A549 treated with dexamethasone at 1 μM for 4 hours (cell line): ENCODE measurements around the gene WDR86. TPM values are rescaled to one million over a fixed set of nuclear protein-coding genes. Genes with fewer than 3 reads are reported as not detected.

ENCODE experiments used
- total RNA-seq: library from RNA; stranded (reverse); fragments of 200-300 nt; extraction: Qiagen RNA extraction; gene quantifications from 5 replicates; pipeline ENCODE4 v1.2.3, GENCODE V29; 2022

Gene WDR86, protein sequence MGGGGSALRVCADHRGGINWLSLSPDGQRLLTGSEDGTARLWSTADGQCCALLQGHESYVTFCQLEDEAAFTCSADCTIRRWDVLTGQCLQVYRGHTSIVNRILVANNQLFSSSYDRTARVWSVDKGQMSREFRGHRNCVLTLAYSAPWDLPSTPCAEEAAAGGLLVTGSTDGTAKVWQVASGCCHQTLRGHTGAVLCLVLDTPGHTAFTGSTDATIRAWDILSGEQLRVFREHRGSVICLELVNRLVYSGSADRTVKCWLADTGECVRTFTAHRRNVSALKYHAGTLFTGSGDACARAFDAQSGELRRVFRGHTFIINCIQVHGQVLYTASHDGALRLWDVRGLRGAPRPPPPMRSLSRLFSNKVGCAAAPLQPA
- 0.11 to 0.26 TPM (median 0.18 TPM) in 4 of 5 replicates, not detected in the other for total RNA-seq

DNA sequence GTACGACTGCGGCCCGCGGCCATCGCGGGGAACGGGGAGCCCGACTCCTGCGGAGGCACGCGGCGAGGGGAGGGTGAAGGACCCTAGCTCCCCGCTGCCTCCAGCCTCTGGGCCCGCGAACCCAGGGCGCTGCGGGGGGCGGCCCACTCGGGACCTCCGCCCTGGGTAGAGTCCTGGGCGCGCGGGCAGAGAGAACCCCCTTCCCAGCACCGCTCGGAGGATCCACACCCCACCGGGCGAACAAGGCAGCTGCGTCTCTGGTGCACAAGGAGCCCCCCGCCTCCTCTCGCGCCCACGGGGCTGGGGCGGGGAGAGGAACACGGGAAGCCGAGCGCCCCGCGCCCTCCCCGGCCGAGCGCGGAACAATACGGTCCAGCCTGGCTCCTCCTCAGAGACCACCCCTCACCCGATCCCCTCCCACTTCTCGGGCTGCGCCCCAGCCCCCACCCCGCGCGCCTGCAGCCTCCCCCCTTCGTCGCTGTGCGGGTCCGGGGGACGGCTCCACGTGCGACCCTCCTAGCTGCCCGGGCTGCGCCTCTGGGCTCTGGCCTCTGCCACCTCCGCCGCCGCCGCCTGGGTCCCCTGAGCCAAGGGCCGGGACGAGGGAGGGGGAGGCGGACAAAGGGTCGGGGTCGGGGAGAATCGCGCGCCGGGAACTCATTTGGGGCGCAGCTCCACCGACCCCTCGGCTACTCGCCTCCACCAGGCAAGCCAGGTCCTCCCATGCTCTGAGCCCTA lies at the start of gene WDR86:
Gene WDR86, minus strand, starts transcription at position 372 of the 738 bp plus-strand sequence. CDS start 449 bp downstream, outside the sequence.

DNA sequence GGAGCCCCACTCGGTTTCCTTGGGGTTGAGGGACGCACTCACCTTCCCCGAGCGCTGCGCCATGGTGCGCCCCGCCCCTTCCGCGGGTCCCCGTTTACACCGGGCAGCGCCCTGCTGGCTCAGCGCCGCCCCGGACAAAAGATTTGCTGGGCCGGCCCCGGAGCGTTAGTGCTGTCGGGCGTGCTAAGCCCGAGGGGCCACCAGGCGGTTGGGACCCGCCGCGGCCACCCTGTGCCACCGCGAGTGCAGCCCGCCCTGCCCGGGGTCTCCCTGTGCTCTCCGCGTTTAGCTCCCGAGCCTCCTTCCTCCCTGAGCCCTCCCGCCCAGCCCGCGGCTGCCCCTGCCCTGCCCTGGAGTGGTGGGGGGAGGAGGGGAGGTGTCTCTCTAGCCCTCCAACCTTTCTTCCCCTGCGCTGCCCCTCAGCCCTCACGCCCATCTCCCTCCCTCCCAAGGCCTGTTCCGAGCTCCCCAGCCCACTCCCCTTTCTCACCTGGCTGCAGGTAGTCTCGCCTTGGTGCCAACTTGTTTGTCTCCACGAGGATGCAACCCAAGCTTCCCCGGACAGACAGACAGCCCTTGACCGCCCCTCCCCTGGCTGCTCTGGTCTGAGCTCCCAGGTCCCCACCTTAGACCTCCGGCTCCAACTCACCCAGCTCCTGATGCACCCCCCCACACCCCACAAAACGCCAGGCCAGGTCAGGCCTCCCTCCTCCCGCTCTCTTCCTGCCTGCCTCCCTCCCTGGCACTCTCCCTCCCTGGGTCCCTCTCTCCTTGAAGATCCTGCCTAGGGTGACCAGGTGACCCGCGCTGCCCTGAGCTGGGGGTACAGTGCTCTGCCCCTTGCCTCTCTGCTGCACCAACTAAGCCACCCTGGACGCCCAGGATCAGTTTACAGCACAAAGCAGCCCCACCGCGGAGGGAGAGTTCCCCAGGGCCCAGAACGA lies 30.3 kb upstream of the WDR86 start, which contains the start of gene CRYGN:
Gene CRYGN, minus strand, starts transcription at position 287 of the 944 bp plus-strand sequence. Its CDS starts 224 bp downstream, at position 63.

GRCh38 chr7:151341357-151342101 lies 68.3 kb downstream of the WDR86 start, which contains the start of gene NUB1:
Gene NUB1, plus strand, starts transcription at chr7:151341812. Its CDS starts 3,538 bp downstream, at chr7:151345350.

Other genes starting within 250 kb of the WDR86 start
- 0.09 to 0.22 TPM (median 0.13 TPM) in 4 of 5 replicates, not detected in the other for gene GBX1, start 242.3 kb downstream of the WDR86 start, total RNA-seq
- gene ASB10, start 222.8 kb downstream of the WDR86 start, total RNA-seq = not detected in 5 replicates
- gene H2BK1, start 199.6 kb downstream of the WDR86 start, total RNA-seq = not detected in 5 replicates
- gene ABCF2, start 182.8 kb downstream of the WDR86 start, total RNA-seq = 53.6 to 63.8 TPM (median 60.7 TPM) in 5 replicates
- gene CHPF2, start 177.6 kb downstream of the WDR86 start, total RNA-seq = 31.9 to 48.5 TPM (median 41.8 TPM) in 5 replicates
- 7.5 to 9.0 TPM (median 8.6 TPM) in 5 replicates for gene SMARCD3, start 161.3 kb downstream of the WDR86 start, total RNA-seq
- gene NUB1, start 68.2 kb downstream of the WDR86 start, total RNA-seq = 39.1 to 45.2 TPM (median 42.4 TPM) in 5 replicates
- gene CRYGN, start 30.1 kb upstream of the WDR86 start, total RNA-seq = not detected in 5 replicates
- 110 to 157 TPM (median 140 TPM) in 5 replicates for gene RHEB, start 109.9 kb upstream of the WDR86 start, total RNA-seq